ENCODE data around the gene DUOXA1.
"Not testable (repeated sequence)": the region's sequence is repeated elsewhere in the genome, so short reads cannot be mapped to it uniquely, and the experiment has no call there.

The DUOXA1 gene

GRCh38 chr15:45115312-45115820, 14.3 kb downstream of the DUOXA1 start:
- Mint-ChIP-seq H3K4me1 (ENCODE audit: low read depth) (peaks cover 38% of the 10 kb centered on the region), H3K4me3 (no peak overlapping the region), H3K9me3 (no peaks in the 10 kb centered on the region), H3K27ac (no peak overlapping the region), H3K27me3 (peaks cover 68% of the 10 kb centered on the region), H3K36me3 (ENCODE audit: low read depth) (no peaks in the 10 kb centered on the region)

- Mint-ChIP-seq H3K27me3 (peaks cover 75% of the 10 kb centered on the region), H3K9me3 (no peaks in the 10 kb centered on the region), H3K27ac (no peak overlapping the region), H3K4me1 (ENCODE audit: low read depth) (peaks cover 38% of the 10 kb centered on the region), H3K4me3 (no peak overlapping the region), H3K36me3 (ENCODE audit: low read depth) (no peaks in the 10 kb centered on the region)
Observed at GRCh38 chr15:45114751-45115085, 15.0 kb downstream of the DUOXA1 start.

GRCh38 chr15:45114076-45114750, 15.5 kb downstream of the DUOXA1 start, which contains the start of the genes DUOX2 and DUOXA2:
Gene DUOX2, minus strand, starts transcription at chr15:45114172. Its CDS starts 761 bp downstream, at chr15:45113411.
Gene DUOXA2, plus strand, starts transcription at chr15:45114326. Its CDS starts 280 bp downstream, at chr15:45114606.
- H3K4me3 Mint-ChIP-seq = no peak within 1 kb of the TSS
- peak within 1 kb of the TSS; percentile 38 for H3K27ac Mint-ChIP-seq
- H3K27me3 Mint-ChIP-seq = peaks cover 79% of the 10 kb centered on the region
- H3K9me3 Mint-ChIP-seq = no peaks in the 10 kb centered on the region
- H3K4me1 Mint-ChIP-seq (ENCODE audit: low read depth) = peaks cover 38% of the 10 kb centered on the region
- H3K36me3 Mint-ChIP-seq (ENCODE audit: low read depth) = no peaks in the 10 kb centered on the region

GRCh38 chr15:45113380-45113990, 16.2 kb downstream of the DUOXA1 start:
- Mint-ChIP-seq H3K4me3 (no peak overlapping the region), H3K27me3 (peaks cover 86% of the 10 kb centered on the region), H3K36me3 (ENCODE audit: low read depth) (no peaks in the 10 kb centered on the region), H3K4me1 (ENCODE audit: low read depth) (peaks cover 38% of the 10 kb centered on the region), H3K27ac (no peak overlapping the region), H3K9me3 (no peaks in the 10 kb centered on the region)

GRCh38 chr15:45112591-45113379, 16.9 kb downstream of the DUOXA1 start:
- H3K4me1 Mint-ChIP-seq (ENCODE audit: low read depth) = peaks cover 32% of the 10 kb centered on the region
- no peaks in the 10 kb centered on the region for H3K9me3 Mint-ChIP-seq
- no peaks in the 10 kb centered on the region for H3K36me3 Mint-ChIP-seq (ENCODE audit: low read depth)
- H3K27ac Mint-ChIP-seq = no peak overlapping the region
- peak overlapping the region; percentile 11 for H3K4me3 Mint-ChIP-seq
- peaks cover 82% of the 10 kb centered on the region for H3K27me3 Mint-ChIP-seq

- Mint-ChIP-seq H3K27ac (no peak overlapping the region), H3K36me3 (ENCODE audit: low read depth) (no peaks in the 10 kb centered on the region), H3K27me3 (peaks cover 78% of the 10 kb centered on the region), H3K9me3 (no peaks in the 10 kb centered on the region), H3K4me3 (peak overlapping the region; percentile 11), H3K4me1 (ENCODE audit: low read depth) (peaks cover 26% of the 10 kb centered on the region)
Observed at GRCh38 chr15:45112143-45112590, 17.5 kb downstream of the DUOXA1 start.

GRCh38 chr15:45111390-45112142, 18.1 kb downstream of the DUOXA1 start:
- Mint-ChIP-seq H3K27ac (no peak overlapping the region), H3K9me3 (no peaks in the 10 kb centered on the region), H3K36me3 (ENCODE audit: low read depth) (no peaks in the 10 kb centered on the region), H3K27me3 (peaks cover 78% of the 10 kb centered on the region), H3K4me3 (no peak overlapping the region), H3K4me1 (ENCODE audit: low read depth) (peaks cover 22% of the 10 kb centered on the region)

- Mint-ChIP-seq H3K4me3 (no peak overlapping the region), H3K36me3 (ENCODE audit: low read depth) (no peaks in the 10 kb centered on the region)
Observed at GRCh38 chr15:45110256-45110820, 19.3 kb downstream of the DUOXA1 start.

GRCh38 chr15:45107941-45108630, 21.6 kb downstream of the DUOXA1 start:
- H3K36me3 Mint-ChIP-seq (ENCODE audit: low read depth) = no peaks in the 10 kb centered on the region
- no peak overlapping the region for H3K4me3 Mint-ChIP-seq
- no peaks in the 10 kb centered on the region for H3K9me3 Mint-ChIP-seq
- peaks cover 45% of the 10 kb centered on the region for H3K27me3 Mint-ChIP-seq
- H3K4me1 Mint-ChIP-seq (ENCODE audit: low read depth) = peaks cover 10% of the 10 kb centered on the region
- H3K27ac Mint-ChIP-seq = no peak overlapping the region

More at GRCh38 chr15:45110256-45110820, 19.3 kb downstream of the DUOXA1 start:
- Mint-ChIP-seq H3K27me3 (peaks cover 68% of the 10 kb centered on the region), H3K27ac (no peak overlapping the region), H3K9me3 (no peaks in the 10 kb centered on the region), H3K4me1 (ENCODE audit: low read depth) (peaks cover 16% of the 10 kb centered on the region)

GRCh38 chr15:45106002-45106790, 23.5 kb downstream of the DUOXA1 start:
- Mint-ChIP-seq H3K9me3 (no peaks in the 10 kb centered on the region), H3K4me1 (ENCODE audit: low read depth) (no peaks in the 10 kb centered on the region), H3K36me3 (ENCODE audit: low read depth) (no peaks in the 10 kb centered on the region), H3K27me3 (peaks cover 31% of the 10 kb centered on the region), H3K4me3 (no peak overlapping the region), H3K27ac (no peak overlapping the region)

- H3K4me1 Mint-ChIP-seq (ENCODE audit: low read depth) = no peaks in the 10 kb centered on the region
- H3K4me3 Mint-ChIP-seq = no peak overlapping the region
- no peak overlapping the region for H3K27ac Mint-ChIP-seq
- H3K36me3 Mint-ChIP-seq (ENCODE audit: low read depth) = no peaks in the 10 kb centered on the region
- H3K27me3 Mint-ChIP-seq = peaks cover 29% of the 10 kb centered on the region
- H3K9me3 Mint-ChIP-seq = no peaks in the 10 kb centered on the region
Observed at GRCh38 chr15:45105586-45105985, 24.1 kb downstream of the DUOXA1 start.

GRCh38 chr15:45104170-45104569, 25.5 kb downstream of the DUOXA1 start:
- H3K4me3 Mint-ChIP-seq; H3K9me3 Mint-ChIP-seq; H3K36me3 Mint-ChIP-seq (ENCODE audit: low read depth); H3K4me1 Mint-ChIP-seq (ENCODE audit: low read depth); H3K27ac Mint-ChIP-seq: not testable (repeated sequence)
- H3K27me3 Mint-ChIP-seq = peaks cover 16% of the 10 kb centered on the region

GRCh38 chr15:45102226-45102625, 27.5 kb downstream of the DUOXA1 start:
- Mint-ChIP-seq H3K4me3 (no peak overlapping the region), H3K9me3 (no peaks in the 10 kb centered on the region), H3K4me1 (ENCODE audit: low read depth) (no peaks in the 10 kb centered on the region), H3K27me3 (peaks cover 6% of the 10 kb centered on the region), H3K27ac (no peak overlapping the region), H3K36me3 (ENCODE audit: low read depth) (no peaks in the 10 kb centered on the region)

Measured in stimulated activated naive CD8-positive, alpha-beta T cell treated with anti-CD3 and anti-CD28 coated beads, Interleukin-15, Interleukin-2, amounts not matched to agents 100 ng/mL and 50 ng/mL, for 24 hours (primary cell).